D721Med (cell line): ENCODE results near the gene KCNB1.

Experiments used
- DNase-seq: peaks from one replicate; pipeline ENCODE4 v3.0.0; 2011; ENCODE audit warnings: low spot score; ENCODE audit not compliant: insufficient read length
- FAIRE-seq: peaks from 2 replicates; lab custom pipeline; 2011; peaks lifted over from hg19 to GRCh38; lab: Jason Lieb, UNC
- CTCF ChIP-seq: IDR thresholded peaks from 2 replicates; pipeline ENCODE4 v1.5.1; 2012; ENCODE audit warnings: mild to moderate bottlenecking, control low read depth; ENCODE audit not compliant: insufficient read depth; ENCODE audit errors: missing control alignments

The KCNB1 gene

GRCh38 chr20:49482621-49483017 lies at the start of gene KCNB1:
Gene KCNB1 (minus strand): TSS chr20:49482668. CDS start chr20:49482480, 188 bp downstream.
- no peak for TF ChIP-seq CTCF
- DNase-seq (no peak), FAIRE-seq (no peak)

GRCh38 chr20:49529470-49529869 lies 47.0 kb upstream of the KCNB1 start:
- FAIRE-seq (no peak), DNase-seq (no peak)
- no peak for TF ChIP-seq CTCF

GRCh38 chr20:49526568-49526967 lies 44.1 kb upstream of the KCNB1 start:
- DNase-seq: no peak
- no peak for FAIRE-seq

GRCh38 chr20:49526056-49526455 lies 43.6 kb upstream of the KCNB1 start:
- DNase-seq (no peak), FAIRE-seq (no peak)
- TF ChIP-seq CTCF: no peak

More at GRCh38 chr20:49526568-49526967, 44.1 kb upstream of the KCNB1 start:
- no peak for TF ChIP-seq CTCF

- FAIRE-seq: no peak
Observed at GRCh38 chr20:49523767-49524360, 41.4 kb upstream of the KCNB1 start.

GRCh38 chr20:49521356-49521755 lies 38.9 kb upstream of the KCNB1 start:
- DNase-seq (no peak), FAIRE-seq (no peak)

More at GRCh38 chr20:49523767-49524360, 41.4 kb upstream of the KCNB1 start:
- DNase-seq: no peak
- no peak for TF ChIP-seq CTCF

More at GRCh38 chr20:49521356-49521755, 38.9 kb upstream of the KCNB1 start:
- TF ChIP-seq CTCF: no peak
